Inflammatory macrophage treated with lipopolysaccharide for 1 hour (primary cell): ENCODE results near the gene PEAK1.

Experiments used
- DNase-seq, 2 donors: peaks; one replicate each; pipeline ENCODE4 v3.0.0-alpha.2; 2020 to 2022

PEAK1 gene

GRCh38 chr15:77081971-77082370 lies 337.9 kb downstream of the PEAK1 start:
- DNase-seq, result no peak

GRCh38 chr15:77076323-77076915 lies 343.5 kb downstream of the PEAK1 start:
- DNase-seq, result no peak

- no peak for DNase-seq
Measured at GRCh38 chr15:77075528-77075927, 344.4 kb downstream of the PEAK1 start.

- no peak for DNase-seq
Measured at GRCh38 chr15:77074350-77074749, 345.6 kb downstream of the PEAK1 start.

GRCh38 chr15:77071305-77072223 lies 348.3 kb downstream of the PEAK1 start:
- DNase-seq, result no peak

GRCh38 chr15:77070495-77071304 lies 349.2 kb downstream of the PEAK1 start, which contains the start of gene TSPAN3:
Gene TSPAN3, minus strand, starts transcription at chr15:77071109. Its CDS starts 155 bp downstream, at chr15:77070954.
- DNase-seq, result peak; percentile 87 to 91

- no peak for DNase-seq
Measured at GRCh38 chr15:77070180-77070494, 349.8 kb downstream of the PEAK1 start.

- peak in 1 of 2 donors; percentile 27 for DNase-seq
Measured at GRCh38 chr15:77069521-77070121, 350.3 kb downstream of the PEAK1 start.

- no peak for DNase-seq
Measured at GRCh38 chr15:77068633-77069032, 351.3 kb downstream of the PEAK1 start.

- DNase-seq, result peak; percentile 55 to 74
Measured at GRCh38 chr15:77067691-77068367, 352.1 kb downstream of the PEAK1 start.

GRCh38 chr15:77066971-77067690 lies 352.8 kb downstream of the PEAK1 start:
- peak; percentile 57 to 71 for DNase-seq

- DNase-seq, result peak; percentile 84 to 96
Measured at GRCh38 chr15:77064539-77065308, 355.2 kb downstream of the PEAK1 start.

- DNase-seq, result peak; percentile 43 to 51
Measured at GRCh38 chr15:77064063-77064462, 355.8 kb downstream of the PEAK1 start.

- no peak for DNase-seq
Measured at GRCh38 chr15:77063249-77063648, 356.7 kb downstream of the PEAK1 start.

GRCh38 chr15:77060546-77060945 lies 359.4 kb downstream of the PEAK1 start:
- DNase-seq, result peak in 1 of 2 donors; percentile 15

- DNase-seq, result peak; percentile 59 to 74
Measured at GRCh38 chr15:77059786-77060361, 360.0 kb downstream of the PEAK1 start.

GRCh38 chr15:77058468-77058867 lies 361.4 kb downstream of the PEAK1 start:
- DNase-seq, result no peak

GRCh38 chr15:77057685-77058084 lies 362.2 kb downstream of the PEAK1 start:
- DNase-seq, result no peak

GRCh38 chr15:77057072-77057471 lies 362.8 kb downstream of the PEAK1 start:
- no peak for DNase-seq

GRCh38 chr15:77053709-77054108 lies 366.2 kb downstream of the PEAK1 start:
- peak in 1 of 2 donors; percentile 48 for DNase-seq
